ENCODE data around the gene IL17RB. TPM values are rescaled to one million over a fixed set of nuclear protein-coding genes. Genes with fewer than 3 reads are reported as not detected.

Gene IL17RB
- total RNA-seq, 1 experiment from 2014 or later = 0.19 TPM

DNA sequence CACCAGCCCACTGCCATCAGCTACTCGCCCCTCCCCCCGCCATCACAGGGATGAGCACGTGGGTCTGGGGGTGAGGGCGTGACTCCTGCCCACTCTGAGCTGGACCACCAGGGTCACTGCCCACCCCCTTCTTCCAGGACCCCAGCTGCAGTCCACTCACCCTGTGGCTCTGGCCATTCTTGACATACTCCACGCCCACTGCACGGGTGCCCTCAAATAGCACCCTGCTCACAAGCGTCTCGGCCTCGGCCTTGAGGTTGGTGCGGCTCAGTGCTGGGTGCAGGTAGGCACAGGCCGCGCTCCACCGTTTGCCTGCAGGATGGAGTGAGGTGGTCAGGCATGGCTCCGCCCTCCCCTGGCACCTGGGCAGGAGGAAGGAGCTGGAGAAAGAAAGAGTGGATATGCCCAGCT is 24.0 kb upstream of the IL17RB start:
- POLR2A ChIA-PET = interaction anchor here (1.1 to 1.2 kb wide), 2 partner anchors 49 to 69 kb away, joined by 3 to 4 read pairs; partner anchors contain the start of gene SELENOK
- no TSS peak for BruUV-seq (replicated peaks)
- no peak for DNase-seq (ENCODE audit: unreplicated experiment)
- peaks cover 6% of the 10 kb centered on the region for H3K36me3 Mint-ChIP-seq (ENCODE audit: insufficient read depth, unreplicated experiment)
- no peaks in the 10 kb centered on the region for H3K27me3 Mint-ChIP-seq (ENCODE audit: insufficient read depth, unreplicated experiment)
- peaks cover 6% of the 10 kb centered on the region for H3K4me1 Mint-ChIP-seq (ENCODE audit: insufficient read depth, unreplicated experiment)
- CTCF ChIA-PET = interaction anchor here (0.6 to 0.7 kb wide), 3 partner anchors 69 to 144 kb away, joined by 3 to 4 read pairs (median 3); no protein-coding TSS in a partner anchor
- TF ChIP-seq, protein P1, sequence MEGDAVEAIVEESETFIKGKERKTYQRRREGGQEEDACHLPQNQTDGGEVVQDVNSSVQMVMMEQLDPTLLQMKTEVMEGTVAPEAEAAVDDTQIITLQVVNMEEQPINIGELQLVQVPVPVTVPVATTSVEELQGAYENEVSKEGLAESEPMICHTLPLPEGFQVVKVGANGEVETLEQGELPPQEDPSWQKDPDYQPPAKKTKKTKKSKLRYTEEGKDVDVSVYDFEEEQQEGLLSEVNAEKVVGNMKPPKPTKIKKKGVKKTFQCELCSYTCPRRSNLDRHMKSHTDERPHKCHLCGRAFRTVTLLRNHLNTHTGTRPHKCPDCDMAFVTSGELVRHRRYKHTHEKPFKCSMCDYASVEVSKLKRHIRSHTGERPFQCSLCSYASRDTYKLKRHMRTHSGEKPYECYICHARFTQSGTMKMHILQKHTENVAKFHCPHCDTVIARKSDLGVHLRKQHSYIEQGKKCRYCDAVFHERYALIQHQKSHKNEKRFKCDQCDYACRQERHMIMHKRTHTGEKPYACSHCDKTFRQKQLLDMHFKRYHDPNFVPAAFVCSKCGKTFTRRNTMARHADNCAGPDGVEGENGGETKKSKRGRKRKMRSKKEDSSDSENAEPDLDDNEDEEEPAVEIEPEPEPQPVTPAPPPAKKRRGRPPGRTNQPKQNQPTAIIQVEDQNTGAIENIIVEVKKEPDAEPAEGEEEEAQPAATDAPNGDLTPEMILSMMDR (IDR thresholded peaks at IDR 0.05; ENCODE audit: unreplicated experiment) = no peak
- intact Hi-C loops (cut with micrococcal nuclease) = no loop called here
- H3K27ac Mint-ChIP-seq (ENCODE audit: low read depth, unreplicated experiment) = peak overlapping the region; percentile 80
- H3K9me3 Mint-ChIP-seq (ENCODE audit: unreplicated experiment) = no peaks in the 10 kb centered on the region
- no peak overlapping the region for H3K4me3 Mint-ChIP-seq (ENCODE audit: unreplicated experiment)

- no TSS peak for BruUV-seq (replicated peaks)
- TF ChIP-seq, protein P1 (IDR thresholded peaks at IDR 0.05; ENCODE audit: unreplicated experiment) = no peak
- H3K27me3 Mint-ChIP-seq (ENCODE audit: insufficient read depth, unreplicated experiment) = no peaks in the 10 kb centered on the region
- ChIA-PET CTCF (no interaction called here), POLR2A (no interaction called here)
- no peaks in the 10 kb centered on the region for H3K9me3 Mint-ChIP-seq (ENCODE audit: unreplicated experiment)
- intact Hi-C loops (cut with micrococcal nuclease) = no loop called here
- peaks cover 6% of the 10 kb centered on the region for H3K4me1 Mint-ChIP-seq (ENCODE audit: insufficient read depth, unreplicated experiment)
- H3K4me3 Mint-ChIP-seq (ENCODE audit: unreplicated experiment) = no peak overlapping the region
- no peak overlapping the region for H3K27ac Mint-ChIP-seq (ENCODE audit: low read depth, unreplicated experiment)
- H3K36me3 Mint-ChIP-seq (ENCODE audit: insufficient read depth, unreplicated experiment) = peaks cover 6% of the 10 kb centered on the region
- DNase-seq (ENCODE audit: unreplicated experiment) = no peak
Observed at GRCh38 chr3:53823026-53823955, 23.1 kb upstream of the IL17RB start.

GRCh38 chr3:53823956-53824657 is 22.3 kb upstream of the IL17RB start:
- H3K4me3 Mint-ChIP-seq (ENCODE audit: unreplicated experiment) = no peak overlapping the region
- no peaks in the 10 kb centered on the region for H3K9me3 Mint-ChIP-seq (ENCODE audit: unreplicated experiment)
- peaks cover 6% of the 10 kb centered on the region for H3K36me3 Mint-ChIP-seq (ENCODE audit: insufficient read depth, unreplicated experiment)
- no TSS peak for BruUV-seq (replicated peaks)
- ChIA-PET CTCF (no interaction called here), POLR2A (no interaction called here)
- intact Hi-C loops (cut with micrococcal nuclease) = no loop called here
- H3K27me3 Mint-ChIP-seq (ENCODE audit: insufficient read depth, unreplicated experiment) = no peaks in the 10 kb centered on the region
- peaks cover 6% of the 10 kb centered on the region for H3K4me1 Mint-ChIP-seq (ENCODE audit: insufficient read depth, unreplicated experiment)
- H3K27ac Mint-ChIP-seq (ENCODE audit: low read depth, unreplicated experiment) = no peak overlapping the region
- TF ChIP-seq, protein P1 (IDR thresholded peaks at IDR 0.05; ENCODE audit: unreplicated experiment) = no peak
- no peak for DNase-seq (ENCODE audit: unreplicated experiment)

GRCh38 chr3:53824795-53825194 is 21.6 kb upstream of the IL17RB start:
- Mint-ChIP-seq H3K4me1 (ENCODE audit: insufficient read depth, unreplicated experiment) (peaks cover 6% of the 10 kb centered on the region), H3K27ac (ENCODE audit: low read depth, unreplicated experiment) (no peak overlapping the region), H3K27me3 (ENCODE audit: insufficient read depth, unreplicated experiment) (no peaks in the 10 kb centered on the region), H3K36me3 (ENCODE audit: insufficient read depth, unreplicated experiment) (peaks cover 6% of the 10 kb centered on the region), H3K4me3 (ENCODE audit: unreplicated experiment) (no peak overlapping the region), H3K9me3 (ENCODE audit: unreplicated experiment) (no peaks in the 10 kb centered on the region)
- POLR2A ChIA-PET = no interaction called here
- CTCF ChIA-PET = no interaction called here
- no peak for DNase-seq (ENCODE audit: unreplicated experiment)
- TF ChIP-seq, protein P1 (IDR thresholded peaks at IDR 0.05; ENCODE audit: unreplicated experiment) = no peak
- intact Hi-C loops (cut with micrococcal nuclease) = no loop called here
- BruUV-seq (replicated peaks) = no TSS peak
